GM18498 (cell line): Measurements from ENCODE around the gene AGT.
"Not testable (repeated sequence)": the region's sequence is repeated elsewhere in the genome, so short reads cannot be mapped to it uniquely, and the experiment has no call there.

ENCODE experiments used
- ATAC-seq: cut with Tn5 transposase; IDR thresholded peaks from one replicate; pipeline ENCODE4 v1.9.1; 2021; ENCODE audit warnings: mild to moderate bottlenecking, moderate library complexity; ENCODE audit not compliant: unreplicated experiment

AGT gene

DNA sequence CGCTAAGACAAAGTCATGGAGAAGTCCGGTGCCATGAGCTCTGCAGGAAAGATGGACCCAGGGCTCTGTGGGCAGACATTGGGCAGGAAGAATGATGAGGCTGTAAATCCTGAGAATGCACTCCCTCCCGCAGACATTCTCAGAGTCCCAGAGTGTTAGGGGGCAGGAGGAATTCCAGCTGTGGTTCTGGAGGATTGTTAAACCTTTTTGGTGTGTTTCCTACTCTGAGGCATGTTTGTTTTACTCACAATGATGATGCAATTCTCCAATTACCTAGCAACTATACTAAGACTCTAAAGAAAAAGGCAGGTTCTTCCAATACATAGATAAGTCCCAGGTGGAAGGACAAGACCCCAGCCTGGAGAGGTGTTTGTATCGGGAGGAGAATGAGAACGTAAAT, 30.5 kb upstream of the AGT start:
- ATAC-seq, result no peak

DNA sequence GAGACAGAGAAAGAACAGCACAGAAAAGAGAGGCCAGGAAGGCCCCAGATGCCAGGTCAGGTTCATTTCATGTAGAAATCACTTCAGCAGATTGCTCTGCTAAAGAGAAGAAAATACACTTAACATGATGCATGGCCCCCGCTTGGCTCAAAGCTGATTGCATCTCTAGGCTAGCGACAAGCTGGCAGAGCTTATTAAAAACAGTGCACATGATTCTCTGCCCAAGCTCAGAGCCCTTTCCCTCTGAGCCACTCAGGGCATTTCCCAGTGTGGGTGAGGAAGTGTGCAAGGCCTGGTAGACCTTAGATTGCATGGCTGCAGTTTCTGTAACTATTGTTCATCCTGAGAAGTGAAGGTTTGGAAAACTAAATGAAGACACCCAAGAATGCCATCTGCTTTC, 30.0 kb upstream of the AGT start:
- no peak for ATAC-seq

DNA sequence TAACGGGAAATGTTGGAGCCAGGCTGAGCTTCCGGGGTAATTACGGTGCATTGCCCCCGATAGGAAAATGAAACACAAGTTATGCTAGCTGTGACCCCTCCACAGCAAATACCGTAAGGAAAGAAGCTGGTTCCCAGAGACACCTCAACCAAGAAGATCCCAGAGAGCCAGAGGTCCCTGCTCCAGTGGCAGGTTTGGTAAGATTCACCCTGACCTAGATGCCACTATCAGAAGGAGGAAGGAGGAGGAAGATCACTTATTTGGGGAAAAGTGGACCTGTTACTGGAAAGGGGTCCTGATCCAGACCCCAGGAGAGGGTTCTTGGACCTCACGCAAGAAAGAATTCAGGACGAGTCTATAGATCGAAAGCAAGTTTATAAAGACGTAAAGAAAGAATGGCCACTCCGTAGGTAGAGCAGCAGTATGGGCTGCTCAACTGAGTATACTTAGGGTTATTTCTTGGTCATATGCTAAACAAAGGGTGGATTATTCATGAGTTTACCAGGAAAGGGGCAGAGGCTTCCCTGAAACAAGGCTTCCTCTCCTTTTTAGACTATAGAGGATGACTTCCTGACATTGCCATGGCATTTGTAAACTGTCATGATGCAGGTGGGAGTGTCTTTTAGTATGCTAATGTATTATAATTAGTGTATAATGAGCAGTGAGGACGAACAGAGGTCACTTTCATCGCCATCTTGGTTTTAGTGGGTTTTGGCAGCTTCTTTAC, 25.8 kb upstream of the AGT start:
- ATAC-seq, result no peak

DNA sequence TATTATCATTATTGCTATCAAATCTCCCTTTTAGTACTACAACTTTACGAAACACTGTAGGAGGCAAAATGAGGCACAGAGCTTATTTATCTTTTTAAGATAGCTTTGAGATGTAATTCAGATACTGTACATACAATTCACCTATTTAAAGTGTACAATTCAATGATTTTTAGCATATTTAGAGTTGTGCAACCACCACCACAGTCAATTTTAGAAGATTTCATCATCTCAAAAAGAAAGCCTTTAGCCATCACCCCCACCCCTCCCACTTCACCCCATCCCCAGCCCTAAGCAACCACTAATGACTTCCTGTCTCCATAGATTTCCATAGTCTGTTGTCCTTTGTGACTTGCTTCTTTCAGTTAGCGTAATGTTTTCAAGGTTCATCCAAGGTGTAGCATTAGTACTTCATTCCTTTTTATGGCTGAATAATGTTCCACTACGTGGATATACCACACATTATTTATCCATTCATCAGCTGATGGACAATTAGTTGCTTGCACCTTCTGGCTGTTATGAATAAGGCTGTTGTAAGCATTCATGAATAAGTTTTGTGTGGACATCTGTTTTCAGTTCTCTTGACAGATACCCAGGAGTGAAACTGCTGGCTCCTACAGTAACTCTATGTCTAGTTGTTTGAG, 23.8 kb upstream of the AGT start:
- no peak for ATAC-seq

DNA sequence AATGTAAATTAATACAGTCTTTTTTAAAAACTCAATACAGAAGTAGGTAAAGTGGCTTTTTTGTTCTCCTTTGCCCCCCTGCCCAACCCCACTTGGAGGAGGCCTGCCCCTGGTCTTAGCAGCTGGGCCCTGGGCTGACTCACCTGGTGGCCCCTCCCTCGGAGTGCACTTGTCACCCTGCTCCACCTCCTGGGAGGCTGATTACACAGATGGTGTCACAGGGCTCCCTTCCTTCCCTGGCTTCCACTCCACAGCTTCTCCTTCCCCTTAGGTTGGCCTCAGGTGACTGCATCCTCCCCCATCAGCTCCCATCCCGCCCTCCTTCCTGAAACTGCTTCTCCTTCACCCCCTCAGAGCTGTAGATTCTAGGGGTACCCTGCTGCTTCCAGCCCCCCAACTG, 21.5 kb upstream of the AGT start:
- ATAC-seq, result no peak

DNA sequence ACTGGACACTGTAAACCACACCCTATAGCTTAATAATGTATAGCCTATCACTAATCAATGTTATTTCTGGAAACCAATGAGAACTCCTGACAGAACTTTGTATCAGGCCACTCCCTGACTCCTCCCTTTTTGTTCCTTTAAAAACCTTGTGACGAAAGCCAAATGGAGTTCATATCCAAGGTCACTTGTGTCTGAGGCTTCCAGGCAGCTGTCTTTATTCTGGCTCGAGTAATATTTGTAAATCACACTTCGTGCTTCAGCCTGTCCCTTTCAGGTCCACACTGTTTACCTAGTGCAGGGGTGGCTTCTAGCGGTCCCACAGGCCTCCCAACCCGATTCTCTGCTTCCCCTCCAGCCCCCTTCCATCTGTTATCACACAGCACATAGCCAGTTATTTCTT, 17.1 kb upstream of the AGT start:
- ATAC-seq, result no peak

DNA sequence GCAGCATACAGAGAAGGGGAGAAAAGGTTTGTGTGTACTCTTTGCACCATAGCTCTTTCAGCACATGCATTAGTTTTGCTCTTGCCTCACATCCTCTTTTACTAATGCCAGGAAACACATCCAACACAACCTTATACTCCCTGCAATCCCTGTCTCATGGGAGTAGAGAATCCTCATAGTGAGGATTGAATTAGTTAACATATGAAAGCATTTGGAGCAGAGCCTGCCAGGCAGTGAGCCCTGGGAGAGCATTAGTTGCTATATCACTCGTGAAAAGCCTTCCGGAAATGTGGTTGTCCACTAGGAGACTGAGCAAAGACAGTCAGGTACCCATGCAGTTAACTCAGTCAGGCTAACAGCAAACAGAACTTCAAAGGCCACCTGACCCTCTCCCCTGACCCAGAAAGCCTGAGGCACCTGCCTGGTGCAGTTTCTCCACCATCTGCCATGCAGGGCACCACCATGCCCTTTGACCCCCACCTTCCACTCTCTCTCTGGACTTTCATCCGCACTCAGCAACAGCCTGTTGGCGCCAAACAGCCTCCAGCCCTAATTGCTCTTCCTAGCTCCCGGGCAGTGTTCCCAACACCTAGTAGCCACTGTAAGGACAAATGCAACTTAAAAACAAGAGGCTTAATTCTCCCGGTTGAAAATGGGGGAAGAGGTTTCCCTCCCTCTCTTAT, 14.9 kb upstream of the AGT start:
- ATAC-seq, result no peak

DNA sequence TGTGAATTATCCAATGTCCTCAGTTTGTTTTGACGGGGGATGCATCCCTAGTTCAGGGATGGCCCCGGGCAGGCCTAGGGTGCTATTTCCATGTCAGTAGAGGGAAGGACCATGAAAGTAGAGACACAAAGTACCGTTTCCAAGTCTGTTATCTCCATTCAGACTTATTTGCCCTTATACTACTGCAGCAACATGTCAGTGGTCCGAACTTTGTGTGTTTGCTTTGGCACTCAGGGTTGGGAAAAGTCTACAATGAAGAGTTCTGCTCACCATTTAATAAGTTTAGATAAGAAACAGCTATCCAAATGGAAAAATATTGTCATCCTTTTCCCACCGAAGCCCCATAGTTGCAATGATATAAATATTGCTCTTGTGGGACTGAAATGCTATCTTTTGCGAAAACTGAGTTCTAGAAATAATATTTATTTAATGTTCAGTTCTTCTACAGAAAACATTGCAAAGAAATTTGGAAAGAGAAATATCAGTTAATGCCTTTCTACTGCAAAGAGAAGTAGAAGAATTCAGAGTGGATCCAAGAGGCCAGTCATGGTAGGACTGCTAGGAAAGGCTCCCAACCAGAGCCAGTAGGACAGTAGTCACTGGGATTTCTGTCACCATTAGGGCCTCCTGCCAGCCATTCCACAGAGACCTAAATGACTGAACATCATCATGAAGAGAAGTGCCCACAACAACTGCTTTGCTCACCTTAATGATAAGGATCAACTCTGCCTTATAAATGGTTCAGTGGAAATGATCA, 11.5 kb upstream of the AGT start:
- ATAC-seq, result no peak

DNA sequence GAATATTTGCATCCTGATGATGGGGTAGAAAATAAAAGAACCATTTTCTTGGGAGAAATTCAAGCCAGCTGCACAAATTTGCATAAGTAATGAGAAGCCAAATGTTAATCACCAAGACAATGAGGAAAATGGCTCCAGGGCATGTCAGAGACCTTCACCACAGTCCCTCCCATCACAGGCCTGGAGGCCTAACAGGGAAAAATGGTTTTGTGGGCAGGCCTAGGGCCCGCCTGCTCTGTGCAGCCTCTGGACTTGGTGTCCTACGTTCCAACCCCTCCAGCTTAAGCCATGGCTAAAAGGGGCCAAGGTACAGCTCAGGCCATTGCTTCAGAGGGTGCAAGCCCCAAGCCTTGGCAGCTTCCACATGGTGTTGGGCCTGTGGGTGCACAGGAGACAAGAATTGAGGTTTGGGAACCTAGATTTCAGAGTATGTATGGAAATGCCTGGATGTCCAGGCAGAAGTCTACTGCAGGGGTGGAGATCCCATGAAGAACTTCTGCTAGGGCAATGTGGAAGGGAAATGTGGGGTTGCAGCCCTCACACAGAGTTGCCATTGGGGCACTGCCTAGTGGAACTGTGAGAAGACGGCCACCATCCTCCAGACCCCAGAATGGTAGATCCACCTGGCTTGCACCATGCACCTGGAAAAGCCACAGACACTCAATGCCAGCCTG, 8.1 kb upstream of the AGT start:
- not testable (repeated sequence) for ATAC-seq

DNA sequence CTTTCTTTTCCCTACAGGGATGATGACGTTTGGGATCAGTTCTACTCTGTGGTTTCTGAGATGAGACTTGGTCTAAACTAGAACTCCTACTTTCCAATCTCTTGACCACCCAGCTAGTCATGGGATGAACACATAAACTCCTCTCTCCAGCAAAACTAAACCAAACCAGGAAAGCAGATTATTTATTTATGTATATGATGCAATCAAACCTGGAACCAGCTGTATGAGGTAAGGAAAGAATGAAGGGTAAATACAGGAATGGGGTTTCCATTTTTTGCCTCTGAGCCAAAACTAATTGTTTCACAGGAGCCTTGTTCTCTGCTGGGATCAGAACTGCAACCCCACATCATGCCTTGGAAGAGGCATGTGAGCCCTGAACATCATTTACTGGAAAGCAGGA, 3.3 kb upstream of the AGT start:
- no peak for ATAC-seq

DNA sequence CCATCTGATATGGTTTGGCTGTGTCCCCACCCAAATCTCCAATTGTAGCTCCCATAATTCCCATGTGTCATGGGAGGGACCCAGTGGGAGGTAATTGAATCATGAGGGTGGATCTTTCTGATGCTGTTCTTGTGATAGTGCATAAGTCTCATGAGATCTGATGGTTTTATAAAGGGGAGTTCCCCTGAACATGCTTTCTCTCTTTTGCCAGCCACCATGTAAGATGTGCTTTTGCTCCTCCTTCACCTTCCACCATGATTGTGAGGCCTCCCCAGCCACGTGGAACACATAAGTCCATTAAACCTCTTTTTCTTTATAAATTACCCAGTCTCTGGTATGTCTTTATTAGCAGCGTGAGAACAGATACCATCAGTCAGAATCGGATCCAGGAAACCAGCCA, 2.5 kb upstream of the AGT start:
- ATAC-seq, result not testable (repeated sequence)

DNA sequence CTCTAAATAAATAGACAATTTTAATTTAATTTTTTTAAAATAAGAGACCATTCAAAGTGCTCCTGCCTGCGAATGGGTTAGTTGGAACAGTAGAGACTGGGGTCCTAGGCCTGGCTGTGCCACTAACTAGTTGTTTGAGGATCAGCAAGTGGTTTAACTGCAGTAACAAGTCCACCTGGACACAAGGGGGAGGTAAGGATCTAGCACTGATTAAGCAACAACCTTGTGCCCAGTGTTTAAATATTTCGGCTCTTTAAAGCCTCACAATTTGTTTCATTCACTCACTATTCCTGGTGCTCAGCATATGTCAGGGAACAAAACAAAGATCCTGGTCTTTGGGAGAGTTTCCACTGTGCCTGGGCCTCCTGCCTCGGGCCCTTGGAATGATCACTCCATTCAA, 1.6 kb upstream of the AGT start:
- ATAC-seq, result no peak

DNA sequence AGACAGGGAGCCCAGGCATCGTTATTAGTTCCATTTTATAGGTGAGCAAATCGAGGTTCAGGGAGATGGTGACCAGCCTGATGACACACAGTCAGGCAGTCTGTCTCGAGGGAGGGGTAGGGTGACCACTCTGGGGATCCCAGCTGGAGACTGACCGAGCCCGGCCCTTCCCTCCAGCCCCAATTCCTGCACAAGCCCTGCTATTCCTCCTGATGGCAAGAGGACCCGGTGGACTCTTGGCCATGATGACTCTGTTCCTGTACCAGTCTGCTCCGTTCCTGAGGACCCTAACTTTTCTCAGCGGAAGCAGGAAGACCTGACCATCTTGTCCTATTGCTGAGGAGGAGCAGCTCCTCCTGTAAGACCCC, 391 bp downstream of the AGT start:
- no peak for ATAC-seq

DNA sequence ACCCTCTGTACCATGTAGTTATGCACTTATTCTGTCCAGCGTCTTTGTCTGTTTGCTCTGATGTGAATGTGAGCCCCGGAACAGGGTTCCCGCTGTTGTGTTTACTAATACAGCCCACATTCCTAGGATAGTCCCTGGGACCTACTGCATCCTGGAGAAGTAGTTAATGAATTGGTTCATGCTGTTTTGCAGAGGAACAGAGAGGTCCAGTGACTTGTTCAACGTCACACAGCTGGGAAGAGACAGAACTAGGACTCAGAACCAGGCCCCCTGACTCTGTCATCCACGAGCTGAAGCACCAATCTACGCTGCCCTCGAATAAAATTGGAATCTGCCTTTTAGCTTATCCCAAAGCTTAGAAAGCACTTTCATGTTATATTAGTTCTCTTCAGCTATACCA, 784 bp downstream of the AGT start:
- no peak for ATAC-seq

DNA sequence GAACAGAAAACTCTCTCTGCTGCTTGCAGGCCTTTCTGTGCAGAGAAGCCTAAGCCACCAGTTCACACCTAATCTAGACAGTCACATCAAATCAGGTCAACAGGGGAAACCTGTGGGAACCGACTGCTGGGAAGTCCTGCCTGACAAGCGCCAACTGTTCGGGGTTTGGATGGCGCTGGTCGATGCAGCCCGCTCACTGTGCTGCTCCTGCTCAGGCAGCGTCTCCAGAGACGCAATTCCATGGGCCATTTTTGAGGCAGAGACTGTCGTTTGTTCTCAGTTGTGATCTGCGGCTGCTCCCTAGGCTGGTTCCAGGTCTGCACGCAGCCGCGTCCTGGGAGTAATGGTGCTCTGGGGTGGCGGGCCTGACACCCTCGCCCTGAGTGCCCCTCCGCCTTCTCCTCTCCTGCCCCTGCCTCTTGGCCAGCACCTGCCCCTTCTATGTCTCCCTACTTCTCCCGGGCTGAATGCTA, 1.4 kb downstream of the AGT start:
- no peak for ATAC-seq

DNA sequence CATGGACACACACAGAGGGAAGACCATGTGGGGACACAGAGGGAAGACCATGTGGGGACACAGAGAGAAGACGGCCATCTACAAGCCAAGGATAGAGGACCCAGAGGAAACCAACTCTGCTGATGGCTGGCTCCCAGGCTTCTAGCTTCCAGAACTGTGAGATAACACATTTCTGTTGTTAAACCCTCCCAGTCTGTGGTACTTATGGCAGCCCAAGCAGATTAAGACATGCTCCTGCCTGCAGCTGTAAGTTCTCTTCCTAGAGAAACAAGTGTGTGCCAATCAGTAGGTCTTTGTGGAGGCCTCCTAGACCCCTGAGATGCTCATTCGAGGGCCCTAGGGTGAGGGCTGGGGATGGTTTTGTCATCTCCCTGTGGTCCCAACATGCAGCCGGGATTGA, 2.7 kb downstream of the AGT start:
- ATAC-seq, result no peak

DNA sequence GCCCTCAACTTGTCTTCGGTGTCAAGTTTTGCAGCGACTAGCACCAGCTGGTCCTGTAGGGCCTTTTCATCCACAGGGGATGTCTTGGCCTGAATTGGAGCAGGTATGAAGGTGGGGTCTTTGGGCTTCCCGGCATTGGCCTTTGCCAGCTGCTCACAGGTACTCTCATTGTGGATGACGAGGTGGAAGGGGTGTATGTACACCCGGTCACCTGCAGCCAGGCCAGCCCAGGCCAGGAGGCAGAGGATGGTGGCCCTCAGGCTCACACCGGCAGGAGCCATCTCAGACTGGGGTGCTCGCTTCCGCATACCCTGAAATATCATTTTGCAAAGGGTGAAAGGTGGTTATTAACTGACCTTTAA, 3.4 kb downstream of the AGT start:
- no peak for ATAC-seq

DNA sequence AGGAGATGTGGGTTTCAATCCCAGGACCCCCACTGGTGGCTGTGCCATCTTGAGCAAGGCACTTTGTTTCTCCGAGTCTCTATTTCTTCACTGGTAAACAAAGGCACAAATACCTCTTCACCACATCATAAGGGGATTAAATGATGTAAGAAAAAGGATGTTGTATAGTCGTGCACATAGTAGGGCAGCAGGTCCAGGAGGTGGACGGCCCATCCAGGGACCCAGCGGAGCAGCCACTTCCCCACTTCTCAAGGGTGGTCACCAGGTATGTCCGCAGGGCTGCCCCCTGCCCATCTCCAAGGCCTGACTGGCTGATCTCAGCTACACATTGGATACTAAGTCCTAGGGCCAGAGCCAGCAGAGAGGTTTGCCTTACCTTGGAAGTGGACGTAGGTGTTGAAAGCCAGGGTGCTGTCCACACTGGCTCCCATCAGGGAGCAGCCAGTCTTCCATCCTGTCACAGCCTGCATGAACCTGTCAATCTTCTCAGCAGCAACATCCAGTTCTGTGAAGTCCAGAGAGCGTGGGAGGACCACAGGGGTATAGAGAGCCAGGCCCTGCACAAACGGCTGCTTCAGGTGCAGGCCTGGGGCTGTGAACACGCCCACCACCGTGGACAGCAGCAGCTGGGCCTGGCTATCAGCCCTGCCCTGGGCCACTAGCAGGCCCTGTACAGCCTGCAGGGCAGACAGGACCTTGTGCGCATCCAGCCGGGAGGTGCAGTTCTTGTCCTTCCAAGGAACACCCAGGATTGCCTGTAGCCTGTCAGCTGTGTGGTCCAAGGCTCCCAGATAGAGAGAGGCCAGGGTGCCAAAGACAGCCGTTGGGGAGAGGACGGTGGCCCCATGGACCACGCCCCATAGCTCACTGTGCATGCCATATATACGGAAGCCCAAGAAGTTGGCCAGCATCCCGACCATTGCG, 4.0 kb downstream of the AGT start:
- ATAC-seq, result no peak

DNA sequence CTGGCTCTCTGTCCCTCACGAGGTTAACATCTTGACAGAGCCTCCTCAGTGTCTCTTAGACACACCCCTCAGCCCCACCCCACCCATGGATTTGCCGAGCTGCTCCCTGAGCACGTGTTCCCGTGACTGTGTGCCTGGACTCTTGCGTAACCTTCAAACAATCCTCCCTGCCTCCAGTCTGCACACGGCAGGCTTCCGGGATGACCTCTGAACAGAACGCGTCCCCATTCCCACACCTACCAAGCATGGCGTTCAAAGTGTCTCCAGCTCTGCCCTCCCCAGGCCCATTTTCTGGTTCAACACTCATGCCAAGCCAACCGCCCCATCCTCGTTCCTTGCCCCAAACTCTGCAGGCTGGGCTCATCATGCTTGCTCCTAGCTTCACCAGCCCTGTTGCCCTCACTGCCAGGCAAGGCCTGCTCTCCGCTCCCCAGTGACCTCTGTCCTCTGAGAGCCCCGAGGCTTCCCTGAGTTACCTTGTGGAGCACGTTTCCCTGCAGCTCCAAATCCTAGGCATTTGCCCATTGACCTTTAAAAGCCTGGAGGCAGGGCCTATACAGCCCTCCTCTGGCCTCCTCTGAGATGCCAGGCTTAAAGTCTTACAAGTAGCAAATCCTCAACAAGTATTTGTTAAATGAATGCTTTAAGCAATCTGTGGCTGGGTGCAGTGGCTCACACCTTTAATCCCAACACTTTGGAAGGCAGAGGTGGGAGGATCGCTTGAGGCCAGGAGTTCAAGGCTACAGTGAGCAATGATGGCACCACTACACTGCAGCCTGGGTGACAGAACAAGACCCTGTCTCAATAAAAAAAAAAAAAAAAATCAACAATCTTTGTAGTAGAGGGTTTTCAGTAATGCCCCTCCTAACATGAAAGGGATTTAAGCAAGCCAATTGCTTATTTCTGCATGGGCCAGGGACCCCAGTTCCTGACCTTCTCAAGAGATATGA, 5.0 kb downstream of the AGT start:
- no peak for ATAC-seq
